ENCODE results near the gene PODXL.

The PODXL gene

DNA sequence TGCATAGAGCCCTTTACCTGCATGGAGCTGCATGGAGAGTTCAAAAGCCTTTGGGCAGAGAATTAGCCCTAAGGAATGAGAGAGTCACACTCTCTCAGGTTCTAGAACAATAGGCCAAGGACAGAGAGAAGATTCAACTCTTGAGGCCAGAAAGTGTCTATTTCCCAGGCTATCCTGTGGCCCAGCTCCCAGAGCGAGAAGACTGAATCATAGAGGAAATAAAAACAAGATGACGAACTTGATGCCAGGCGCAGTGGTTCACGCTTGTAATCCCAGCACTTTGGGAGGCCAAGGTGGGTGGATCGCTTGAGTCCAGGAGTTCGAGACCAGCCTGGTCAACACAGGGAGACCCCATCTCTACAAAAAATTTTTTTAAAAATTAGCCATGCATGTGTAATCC is 18.3 kb upstream of the PODXL start:
- POLR2A ChIA-PET = no interaction called here
- H3K4me3 ChIP-seq (ENCODE audit: low read depth, low read length) = no peak overlapping the region
- CTCF ChIA-PET = interaction anchor here (1.2 kb wide), 1 partner anchor 11 kb away, joined by 4 read pairs; no protein-coding TSS in a partner anchor
- TF ChIP-seq, protein P1, sequence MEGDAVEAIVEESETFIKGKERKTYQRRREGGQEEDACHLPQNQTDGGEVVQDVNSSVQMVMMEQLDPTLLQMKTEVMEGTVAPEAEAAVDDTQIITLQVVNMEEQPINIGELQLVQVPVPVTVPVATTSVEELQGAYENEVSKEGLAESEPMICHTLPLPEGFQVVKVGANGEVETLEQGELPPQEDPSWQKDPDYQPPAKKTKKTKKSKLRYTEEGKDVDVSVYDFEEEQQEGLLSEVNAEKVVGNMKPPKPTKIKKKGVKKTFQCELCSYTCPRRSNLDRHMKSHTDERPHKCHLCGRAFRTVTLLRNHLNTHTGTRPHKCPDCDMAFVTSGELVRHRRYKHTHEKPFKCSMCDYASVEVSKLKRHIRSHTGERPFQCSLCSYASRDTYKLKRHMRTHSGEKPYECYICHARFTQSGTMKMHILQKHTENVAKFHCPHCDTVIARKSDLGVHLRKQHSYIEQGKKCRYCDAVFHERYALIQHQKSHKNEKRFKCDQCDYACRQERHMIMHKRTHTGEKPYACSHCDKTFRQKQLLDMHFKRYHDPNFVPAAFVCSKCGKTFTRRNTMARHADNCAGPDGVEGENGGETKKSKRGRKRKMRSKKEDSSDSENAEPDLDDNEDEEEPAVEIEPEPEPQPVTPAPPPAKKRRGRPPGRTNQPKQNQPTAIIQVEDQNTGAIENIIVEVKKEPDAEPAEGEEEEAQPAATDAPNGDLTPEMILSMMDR (IDR thresholded peaks at IDR 0.05; ENCODE audit: insufficient read depth, low read length, missing control alignments) = no peak
- no peak for DNase-seq (ENCODE audit: low read depth, low spot score)

DNA sequence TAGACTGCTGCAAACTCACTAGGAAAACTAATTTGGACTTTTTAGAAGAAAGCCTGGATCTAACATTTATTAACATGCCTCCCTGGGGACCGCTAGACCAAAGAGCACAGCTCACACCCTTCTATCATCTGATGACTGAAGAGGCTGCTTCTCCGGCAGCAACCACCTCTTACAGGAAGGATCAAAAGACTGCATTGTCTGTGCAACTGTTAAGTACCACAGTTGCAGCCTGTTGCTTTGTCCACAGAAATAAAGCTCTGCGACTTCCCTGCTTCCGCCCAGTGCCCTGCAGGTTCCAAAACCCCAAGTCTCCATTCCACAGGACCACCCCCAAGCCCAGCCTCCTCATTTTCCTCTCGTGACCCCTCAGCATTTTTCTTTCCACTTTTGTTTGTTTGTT is 14.0 kb upstream of the PODXL start:
- ChIA-PET POLR2A (no interaction called here), CTCF (no interaction called here)
- no peak overlapping the region for H3K4me3 ChIP-seq (ENCODE audit: low read depth, low read length)
- DNase-seq (ENCODE audit: low read depth, low spot score) = no peak
- TF ChIP-seq, protein P1 (IDR thresholded peaks at IDR 0.05; ENCODE audit: insufficient read depth, low read length, missing control alignments) = no peak

DNA sequence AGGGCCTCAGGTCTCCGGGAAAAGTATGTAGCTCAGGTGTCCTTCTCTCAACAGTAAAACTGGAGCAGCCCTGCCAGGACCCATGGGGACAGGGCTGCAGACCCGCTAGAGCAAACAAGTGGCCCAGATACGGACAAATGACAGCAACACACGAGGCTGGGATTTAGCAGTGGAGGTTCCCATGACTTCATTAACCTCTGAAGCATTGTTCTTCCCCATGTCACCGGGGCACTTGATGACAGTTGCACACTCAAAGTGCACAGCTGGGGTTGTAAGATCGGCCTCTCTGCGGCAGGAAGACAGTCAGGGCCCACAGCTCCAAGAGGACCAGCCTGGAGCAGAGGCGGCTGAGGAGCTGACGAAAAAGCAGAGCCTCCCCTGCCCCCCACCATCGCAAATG is 12.5 kb upstream of the PODXL start:
- no peak for DNase-seq (ENCODE audit: low read depth, low spot score)
- TF ChIP-seq, protein P1 (IDR thresholded peaks at IDR 0.05; ENCODE audit: insufficient read depth, low read length, missing control alignments) = no peak
- POLR2A ChIA-PET = no interaction called here
- H3K4me3 ChIP-seq (ENCODE audit: low read depth, low read length) = no peak overlapping the region
- CTCF ChIA-PET = no interaction called here

DNA sequence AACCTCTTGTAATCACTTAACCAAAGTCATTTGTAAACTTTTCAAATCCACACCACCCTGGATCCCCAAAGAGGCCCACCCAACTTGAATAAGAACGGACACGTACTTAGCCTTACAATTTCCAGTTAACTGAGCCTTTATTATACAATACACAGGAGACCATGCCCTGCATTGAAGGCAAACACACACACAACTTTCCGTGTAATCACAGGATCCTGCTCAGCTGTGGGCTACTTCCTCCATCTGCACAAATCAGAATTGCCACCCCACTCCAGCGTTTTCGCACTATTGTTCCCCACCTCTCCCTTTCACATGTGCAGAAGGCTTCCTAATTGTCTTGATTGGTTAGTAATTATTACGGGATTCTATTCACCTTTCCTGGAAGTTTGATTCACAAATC is 12.1 kb upstream of the PODXL start:
- ChIA-PET POLR2A (no interaction called here), CTCF (no interaction called here)
- no peak for DNase-seq (ENCODE audit: low read depth, low spot score)
- TF ChIP-seq, protein P1 (IDR thresholded peaks at IDR 0.05; ENCODE audit: insufficient read depth, low read length, missing control alignments) = no peak
- H3K4me3 ChIP-seq (ENCODE audit: low read depth, low read length) = no peak overlapping the region

DNA sequence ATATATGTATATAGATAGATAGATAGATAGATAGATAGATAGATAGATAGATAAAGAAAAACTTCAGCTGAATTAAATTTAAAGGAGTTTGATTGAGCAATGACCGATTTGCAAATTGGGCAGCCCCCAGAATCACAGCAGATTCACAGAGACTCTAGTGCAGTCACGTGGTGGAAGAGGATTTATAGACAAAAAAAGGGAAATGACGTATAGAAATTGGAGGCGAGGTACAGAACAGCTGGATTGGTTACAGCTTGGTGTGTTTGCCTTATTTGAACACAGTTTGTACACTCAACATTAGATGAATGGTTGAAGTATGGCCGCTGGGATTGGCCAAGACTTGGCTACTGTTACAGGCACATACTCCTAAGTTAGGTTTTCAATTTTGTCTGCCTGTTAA is 8.2 kb upstream of the PODXL start:
- TF ChIP-seq, protein P1 (IDR thresholded peaks at IDR 0.05; ENCODE audit: insufficient read depth, low read length, missing control alignments) = no peak
- DNase-seq (ENCODE audit: low read depth, low spot score) = no peak
- ChIA-PET POLR2A (no interaction called here), CTCF (interaction anchor here (0.7 to 1.1 kb wide), 2 partner anchors 11 to 90 kb away, joined by 3 to 5 read pairs; no protein-coding TSS in a partner anchor)
- H3K4me3 ChIP-seq (ENCODE audit: low read depth, low read length) = no peak overlapping the region

DNA sequence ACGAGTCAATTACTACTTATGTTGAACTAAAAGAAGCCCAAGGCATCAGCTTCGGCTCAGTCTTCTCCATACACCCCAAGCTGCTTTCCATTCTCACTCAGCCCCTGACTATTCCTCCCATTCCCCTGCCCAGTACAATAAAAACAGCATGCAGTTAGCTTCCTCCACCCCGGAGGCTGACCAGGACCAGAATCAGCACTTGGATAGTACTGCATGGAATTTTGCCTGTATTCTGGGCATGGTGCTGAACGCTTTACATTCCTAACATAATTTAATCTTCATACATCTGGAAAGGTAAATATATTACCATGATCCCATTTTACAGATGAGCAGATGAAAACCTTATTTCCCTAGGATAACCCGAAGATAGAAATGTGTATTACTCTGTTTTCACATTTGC is 7.5 kb upstream of the PODXL start:
- POLR2A ChIA-PET = no interaction called here
- TF ChIP-seq, protein P1 (IDR thresholded peaks at IDR 0.05; ENCODE audit: insufficient read depth, low read length, missing control alignments) = no peak
- CTCF ChIA-PET = interaction anchor here (1.1 kb wide), 2 partner anchors 16 to 91 kb away, joined by 3 to 5 read pairs; no protein-coding TSS in a partner anchor
- no peak overlapping the region for H3K4me3 ChIP-seq (ENCODE audit: low read depth, low read length)
- DNase-seq (ENCODE audit: low read depth, low spot score) = no peak
